HUDEP-2 (cell line): ENCODE data around the gene KRT81.
"Not testable (repeated sequence)": the region's sequence is repeated elsewhere in the genome, so short reads cannot be mapped to it uniquely, and the experiment has no call there.

Source experiments
- DNase-seq, 76 experiments: peaks; one replicate each; lab custom pipeline; 2025; ENCODE audit not compliant: unreplicated experiment in 76 of 76; lab: John Stamatoyannopoulos, UW

KRT81 gene

DNA sequence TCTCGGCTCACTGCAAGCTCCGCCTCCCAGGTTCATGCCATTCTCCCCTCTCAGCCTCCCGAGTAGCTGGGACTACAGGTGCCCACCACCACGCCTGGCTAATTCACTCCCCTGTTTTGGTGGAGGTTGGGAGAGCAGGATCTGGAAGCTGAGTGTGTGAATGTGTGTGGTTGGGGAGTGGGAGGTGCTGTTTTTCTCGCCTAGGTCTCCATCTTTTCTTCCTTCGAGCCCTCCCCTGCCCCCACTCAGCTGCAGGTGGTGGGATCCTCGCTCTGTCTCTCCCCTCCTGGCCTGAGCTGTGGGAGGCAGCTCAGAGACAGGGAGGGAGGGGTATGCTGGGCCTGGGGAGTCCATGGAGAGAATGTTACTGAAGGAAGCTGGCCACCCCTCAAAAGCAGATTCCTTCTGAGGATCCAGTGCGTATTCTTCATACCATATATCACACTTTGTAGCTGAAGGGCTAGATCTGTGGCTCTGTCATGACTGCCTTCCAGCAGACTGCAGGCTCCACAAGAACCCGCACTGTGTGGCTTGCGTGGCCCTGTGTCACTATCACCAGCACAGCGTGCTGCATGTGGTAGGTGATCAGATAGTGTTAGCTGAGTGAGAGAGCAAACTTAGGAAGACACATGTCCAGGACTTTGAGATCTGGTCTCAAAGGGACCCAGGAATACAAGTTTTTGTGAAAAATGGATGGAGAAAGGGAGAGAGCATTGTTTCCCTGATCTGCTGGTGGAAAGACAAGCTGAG is 27.1 kb upstream of the KRT81 start:
- DNase-seq: no peak

DNA sequence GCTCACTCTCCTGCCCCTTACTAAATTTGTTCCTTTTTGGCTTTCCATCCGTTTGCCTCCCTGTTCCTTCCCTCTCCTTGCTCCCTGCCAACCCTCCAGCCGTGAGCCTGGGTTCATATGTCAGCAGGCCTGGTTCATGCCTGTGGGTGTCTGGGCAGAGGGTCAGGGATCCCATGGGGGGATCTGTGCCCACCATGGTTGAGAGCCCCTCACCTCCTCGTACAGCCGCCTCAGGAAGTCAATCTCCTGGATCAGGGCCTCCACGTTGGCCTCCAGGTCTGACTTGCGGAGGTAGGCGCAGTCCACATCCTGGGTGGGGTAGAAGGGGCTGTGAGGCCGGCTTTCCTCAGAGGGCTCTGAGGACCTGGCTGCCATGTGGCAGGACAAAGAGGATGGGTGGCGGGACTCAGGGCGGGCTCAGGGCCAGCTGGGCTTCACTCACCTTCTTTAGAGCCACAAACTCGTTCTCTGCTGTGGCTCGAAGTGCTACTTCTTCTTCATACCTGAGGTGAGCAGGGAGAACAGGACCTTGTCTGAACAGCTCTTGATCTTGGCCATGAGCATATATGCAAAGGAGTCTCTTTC is 26.2 kb upstream of the KRT81 start:
- DNase-seq: no peak

DNA sequence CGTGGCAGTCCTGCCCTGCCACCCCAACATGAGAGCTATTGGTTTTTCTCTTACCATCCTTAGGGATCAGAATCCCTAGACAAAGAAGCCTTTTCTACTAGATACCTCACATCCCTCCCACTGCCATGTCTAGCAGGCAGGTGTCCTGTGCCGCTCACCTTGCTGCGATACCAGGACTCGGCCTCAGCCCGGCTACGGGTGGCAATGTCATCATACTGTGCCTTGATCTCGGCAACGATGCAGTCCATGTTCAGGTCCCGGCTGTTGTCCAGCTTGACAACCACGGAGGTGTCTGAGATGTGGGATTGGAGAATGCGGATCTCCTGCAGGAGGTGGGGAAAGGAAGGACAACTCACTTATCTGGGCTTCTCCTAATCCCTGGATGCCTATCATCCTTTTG is 25.4 kb upstream of the KRT81 start:
- no peak for DNase-seq

DNA sequence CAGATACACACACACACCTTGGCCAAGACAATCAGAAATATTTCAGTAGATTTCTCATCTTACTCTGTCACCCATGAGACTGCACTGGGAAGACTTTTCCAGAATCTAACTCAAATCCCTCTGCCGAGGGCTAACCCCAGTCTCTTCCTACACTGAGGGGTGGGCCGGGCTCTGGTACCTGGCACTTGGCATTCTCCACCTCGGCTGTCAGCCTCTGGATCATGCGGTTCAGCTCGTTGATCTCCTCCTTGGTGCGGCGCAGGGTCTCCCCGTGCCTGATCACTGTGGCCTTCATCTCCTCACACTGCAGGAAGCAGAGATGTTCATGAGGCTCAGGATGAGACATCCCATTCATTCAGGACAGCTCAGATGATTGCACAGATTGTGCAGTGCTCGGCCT is 25.0 kb upstream of the KRT81 start:
- no peak for DNase-seq

DNA sequence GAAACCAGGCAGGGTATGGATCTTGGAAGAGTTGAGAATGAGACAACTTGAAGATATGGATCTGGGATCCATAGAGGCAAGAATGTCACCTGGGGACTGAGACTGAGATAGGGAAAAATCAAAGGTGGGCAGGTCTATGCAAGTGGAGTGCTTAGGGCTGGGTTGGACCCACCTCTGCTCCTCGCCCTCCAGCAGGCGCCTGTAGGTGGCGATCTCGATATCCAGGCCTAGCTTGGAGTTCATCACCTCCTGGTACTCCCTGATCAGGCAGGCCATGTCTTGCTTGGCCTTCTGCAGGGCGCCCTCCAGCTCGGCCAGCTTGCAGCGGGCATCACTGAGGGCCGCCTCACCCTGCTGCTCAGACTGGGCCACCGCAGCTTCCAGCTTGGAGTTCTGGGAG is 24.4 kb upstream of the KRT81 start:
- DNase-seq: peak in 23 of 76 experiments; percentile 1 to 45 (median 9)

DNA sequence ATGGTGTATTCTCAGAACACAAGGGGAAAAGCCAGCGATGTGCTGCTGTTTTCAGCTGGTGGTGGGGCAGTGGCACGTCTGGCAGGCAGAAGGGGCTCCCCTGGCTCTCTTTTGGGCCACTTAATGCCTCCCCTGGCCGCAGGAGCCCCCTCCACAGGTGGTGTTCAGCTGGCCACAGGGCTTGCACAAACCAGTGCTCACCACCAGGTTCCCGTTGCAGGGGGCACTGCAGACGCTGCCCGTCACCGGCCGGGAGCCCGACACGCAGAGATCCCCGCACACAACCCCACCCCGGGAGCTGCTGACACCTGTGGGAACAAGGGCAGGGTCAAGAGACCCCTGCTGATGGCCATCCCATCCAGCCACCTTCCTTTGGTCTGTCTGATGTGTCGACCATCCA is 23.2 kb upstream of the KRT81 start:
- DNase-seq: no peak

DNA sequence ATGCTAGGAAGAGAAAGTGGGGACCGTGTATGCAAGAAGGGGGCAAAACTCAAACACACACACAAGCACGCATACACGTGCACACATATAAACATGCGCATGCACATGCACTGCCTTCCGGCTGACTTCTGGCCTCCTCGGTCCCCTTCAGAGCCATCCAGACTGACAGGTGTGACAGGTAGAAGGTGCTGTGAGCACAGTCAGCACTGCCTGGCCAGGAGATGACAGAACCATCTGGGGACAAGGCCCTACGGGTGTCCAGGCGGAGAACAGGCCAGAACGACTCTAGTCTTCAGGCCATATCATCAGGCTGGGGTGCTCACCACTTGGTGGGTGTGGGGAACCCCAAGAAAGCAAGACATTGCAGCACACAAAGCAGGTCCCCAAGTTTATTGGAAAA is 22.6 kb upstream of the KRT81 start:
- DNase-seq: no peak

DNA sequence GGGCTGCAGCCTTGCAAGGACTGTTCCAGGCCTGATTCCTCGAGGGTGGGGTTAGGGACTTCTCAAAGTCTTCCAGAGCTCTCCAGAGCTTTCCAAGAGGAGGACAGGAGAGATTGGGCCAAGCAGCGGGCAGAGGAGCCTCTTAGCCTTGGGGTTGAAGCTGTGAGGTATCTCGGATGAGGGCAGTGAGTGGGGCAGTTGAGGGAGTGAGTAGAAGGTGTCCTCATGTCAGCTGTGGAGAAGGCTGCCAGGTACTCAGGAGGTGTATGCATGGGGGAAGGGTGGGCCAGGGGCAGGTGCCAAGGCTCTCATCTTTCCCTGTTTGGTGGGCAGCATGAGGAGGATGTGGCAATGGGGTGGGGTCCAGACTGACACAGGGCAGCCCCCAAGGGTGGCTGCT is 22.1 kb upstream of the KRT81 start:
- DNase-seq: no peak

DNA sequence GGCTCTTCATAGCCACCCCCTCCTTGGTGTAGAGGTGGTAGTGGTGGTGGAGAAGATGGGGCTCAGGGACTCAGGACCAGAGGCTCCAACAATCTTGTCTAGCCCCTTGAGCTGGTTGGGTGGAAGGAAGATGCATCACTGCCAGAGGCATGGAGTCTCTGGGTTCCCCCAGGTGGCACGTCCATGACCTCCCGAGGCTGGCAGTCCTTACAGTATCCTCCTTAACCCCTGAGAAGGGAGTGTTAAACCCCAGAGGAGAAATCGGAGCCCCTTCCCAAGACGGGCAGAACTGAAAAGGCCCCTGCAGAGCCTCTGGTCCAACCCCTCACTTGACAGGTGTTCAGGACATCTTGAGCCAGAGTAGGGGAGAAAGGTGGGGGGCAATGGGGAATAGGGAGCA is 20.8 kb upstream of the KRT81 start:
- DNase-seq: no peak

DNA sequence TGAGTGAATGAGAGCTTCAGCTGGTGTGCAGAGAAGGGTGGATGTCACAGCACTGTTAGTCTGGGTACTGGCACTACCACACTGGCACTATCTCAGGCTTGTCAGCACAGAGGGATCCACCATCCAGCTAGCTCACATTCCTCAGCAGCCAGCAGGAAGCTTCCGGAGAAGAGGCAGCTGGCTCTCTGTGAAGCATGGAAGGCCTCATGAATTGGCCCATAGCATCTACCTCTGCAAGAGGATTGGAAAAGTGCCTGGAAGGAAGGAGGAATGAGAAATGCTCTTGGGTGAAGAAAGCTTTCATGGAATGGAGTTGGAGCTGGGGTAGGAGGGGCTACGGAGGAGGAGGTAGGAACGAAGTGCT is 19.9 kb upstream of the KRT81 start:
- DNase-seq: no peak

DNA sequence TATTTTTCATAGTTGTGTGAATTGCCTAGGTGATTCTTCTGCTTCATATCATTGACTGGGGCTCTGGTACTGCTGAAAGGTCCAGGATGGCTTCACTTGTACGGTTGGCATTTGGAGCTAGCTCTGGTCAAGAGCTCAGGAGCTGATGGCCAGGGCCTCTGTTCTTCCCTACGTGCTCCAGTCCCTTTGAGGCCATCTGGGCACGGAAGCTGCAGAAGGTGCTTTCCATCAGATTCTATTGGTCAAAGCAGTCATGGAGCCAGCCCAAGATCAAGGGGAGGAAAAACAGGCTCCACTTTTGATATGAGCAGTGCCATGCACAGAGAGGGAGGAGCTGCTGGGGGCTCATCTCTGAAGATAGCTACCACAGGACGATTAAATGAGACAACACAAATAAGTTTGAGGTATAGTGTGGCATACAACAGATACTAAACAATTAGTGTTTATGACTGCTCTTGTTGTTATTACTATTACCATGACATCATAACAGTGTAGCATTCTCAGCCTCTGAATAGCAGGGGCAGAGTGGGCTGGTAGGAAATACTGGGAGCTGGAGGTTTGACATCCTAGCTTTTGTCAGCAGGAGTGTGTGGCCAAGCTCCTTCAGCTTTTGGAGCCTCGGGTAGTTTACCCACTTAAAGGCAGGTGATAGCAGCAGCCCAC is 19.4 kb upstream of the KRT81 start:
- no peak for DNase-seq

DNA sequence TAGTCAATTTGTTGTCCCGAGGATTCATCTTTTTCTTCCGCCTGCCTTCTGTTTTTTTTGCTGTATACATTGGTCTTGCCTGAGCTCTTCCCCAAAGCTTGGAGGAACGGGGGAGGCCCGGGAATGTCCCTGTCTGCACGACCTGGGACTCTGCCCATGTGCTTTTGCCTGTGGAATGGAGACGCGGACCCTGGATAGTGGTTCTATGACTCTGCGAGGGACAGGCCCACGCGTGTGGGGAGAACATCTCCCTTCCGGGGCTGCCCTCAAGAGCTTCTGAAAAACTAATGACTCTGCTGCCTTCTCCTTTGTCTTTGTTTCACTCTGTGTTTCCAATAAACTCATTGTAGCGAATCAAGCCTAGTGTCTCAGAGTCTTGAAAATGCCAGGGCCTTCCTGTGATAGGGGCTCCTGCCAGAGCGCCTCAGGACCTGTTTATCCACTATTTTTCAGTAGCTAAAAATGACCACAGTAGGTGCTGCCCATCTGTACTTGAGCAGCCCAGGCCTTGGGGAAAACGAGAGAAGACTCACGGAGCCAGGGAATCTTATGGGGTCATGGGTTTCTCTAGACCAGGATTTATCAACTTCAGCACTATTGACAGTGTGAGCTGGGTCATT is 17.6 kb upstream of the KRT81 start:
- DNase-seq: no peak

DNA sequence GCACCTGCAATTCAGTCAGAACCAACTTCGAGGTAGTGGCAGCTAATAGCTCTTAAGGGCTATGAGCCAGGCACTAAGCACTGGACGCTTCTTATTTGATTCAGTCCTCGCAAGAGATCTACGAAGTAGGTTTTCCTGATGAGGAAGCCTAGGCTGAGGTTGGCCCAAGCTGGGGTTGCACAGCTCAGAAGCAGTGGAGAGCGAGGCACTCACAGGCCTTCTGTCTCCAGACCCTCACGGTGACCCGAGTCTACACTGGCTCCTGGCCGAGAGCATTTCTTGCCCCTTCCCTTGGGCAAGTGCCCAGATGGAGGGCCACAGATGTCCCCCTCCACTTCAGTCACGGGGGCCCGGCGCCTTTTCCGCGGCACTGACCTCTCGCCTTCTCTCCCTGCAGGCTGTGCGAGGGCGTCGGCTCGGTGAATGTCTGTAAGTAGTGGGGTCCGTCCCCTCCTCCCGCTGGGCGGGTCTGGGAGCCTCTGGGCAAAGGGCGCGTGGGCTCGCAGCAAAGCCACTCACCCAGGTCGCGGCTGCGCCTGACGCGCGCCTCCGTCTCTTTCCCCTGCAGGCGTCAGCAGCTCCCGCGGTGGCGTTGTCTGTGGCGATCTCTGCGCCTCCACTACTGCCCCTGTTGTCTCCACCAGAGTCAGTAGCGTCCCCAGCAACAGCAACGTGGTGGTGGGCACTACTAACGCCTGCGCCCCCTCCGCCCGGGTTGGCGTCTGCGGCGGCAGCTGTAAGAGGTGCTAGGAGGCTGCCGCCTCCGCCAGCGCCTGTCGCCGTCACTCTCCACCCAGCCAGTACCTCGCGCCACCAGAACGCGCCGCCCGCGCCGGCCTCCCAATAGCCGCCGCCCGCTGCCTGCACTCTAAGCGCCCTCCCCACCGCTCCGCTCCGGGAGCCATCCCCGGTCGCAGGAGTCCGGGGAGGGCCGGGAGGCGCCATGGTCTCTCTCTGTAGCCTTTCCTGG is 16.8 kb upstream of the KRT81 start:
- DNase-seq: peak in 9 of 76 experiments; percentile 1 to 13 (median 6)

DNA sequence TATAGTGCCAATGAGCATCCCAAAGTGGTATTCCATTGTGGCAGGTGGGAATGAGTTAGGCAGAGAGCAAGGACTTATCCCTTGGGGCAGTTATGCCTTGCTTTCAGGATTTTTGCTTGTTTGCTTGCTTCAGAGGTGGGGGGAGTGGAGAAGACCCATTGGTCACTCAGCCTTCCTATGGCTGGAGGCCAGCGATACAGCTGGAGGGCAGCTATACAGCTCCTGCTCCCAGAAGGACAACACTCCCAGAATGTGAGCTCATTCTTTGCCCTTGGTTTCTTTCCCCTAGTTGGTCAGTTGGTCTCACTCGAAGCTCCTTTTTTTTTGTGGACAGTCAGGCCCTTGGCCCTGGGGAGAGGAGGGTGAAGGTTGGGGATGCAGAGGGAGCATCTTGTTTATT is 15.4 kb upstream of the KRT81 start:
- no peak for DNase-seq

DNA sequence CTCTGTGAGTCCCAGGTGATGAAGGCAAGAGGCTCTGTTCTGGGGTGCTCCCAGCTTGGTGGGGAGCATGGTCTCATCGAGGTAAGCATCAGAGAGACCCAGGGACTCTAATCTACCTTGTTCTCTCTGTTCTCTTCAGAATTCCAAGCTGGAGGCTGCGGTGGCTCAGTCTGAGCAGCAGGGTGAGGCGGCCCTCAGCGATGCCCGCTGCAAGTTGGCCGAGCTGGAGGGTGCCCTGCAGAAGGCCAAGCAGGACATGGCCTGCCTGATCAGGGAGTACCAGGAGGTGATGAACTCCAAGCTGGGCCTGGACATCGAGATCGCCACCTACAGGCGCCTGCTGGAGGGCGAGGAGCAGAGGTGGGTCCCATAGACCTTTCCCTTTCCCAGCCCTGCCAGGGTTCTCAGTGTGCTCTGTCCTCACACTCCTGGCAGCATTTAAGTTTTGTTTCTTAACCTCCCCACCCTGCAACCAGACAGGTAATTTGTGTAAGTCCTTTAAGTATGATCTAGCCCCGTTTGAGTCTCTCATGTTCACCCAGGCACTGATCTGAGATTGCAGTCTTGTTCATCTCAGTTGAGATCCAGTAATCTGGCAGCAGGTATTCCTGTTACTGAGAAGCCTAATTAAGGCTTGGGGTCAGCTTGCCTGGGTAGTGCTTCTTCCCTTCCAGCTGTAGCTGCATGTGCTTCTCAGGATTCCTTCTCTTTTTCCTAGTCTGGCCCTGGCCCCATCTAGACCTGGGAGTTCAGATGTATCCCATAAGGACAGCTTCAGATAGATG is 14.8 kb upstream of the KRT81 start:
- DNase-seq: peak in 1 of 76 experiments; percentile 4

DNA sequence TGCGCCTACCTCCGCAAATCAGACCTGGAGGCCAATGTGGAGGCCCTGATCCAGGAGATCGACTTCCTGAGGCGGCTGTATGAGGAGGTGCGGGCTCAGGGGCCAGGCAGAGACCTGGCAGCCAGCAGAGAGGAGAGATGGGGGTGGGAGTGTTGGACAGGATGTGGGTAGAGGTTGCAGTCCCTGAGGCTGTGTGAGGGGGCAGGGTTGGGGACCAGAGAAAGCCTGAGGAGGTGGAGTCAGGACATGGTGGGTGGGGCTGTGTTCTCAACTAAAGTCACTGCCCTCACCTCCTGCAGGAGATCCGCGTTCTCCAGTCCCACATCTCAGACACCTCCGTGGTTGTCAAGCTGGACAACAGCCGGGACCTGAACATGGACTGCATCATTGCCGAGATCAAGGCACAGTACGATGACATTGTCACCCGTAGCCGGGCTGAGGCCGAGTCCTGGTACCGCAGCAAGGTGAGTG is 13.6 kb upstream of the KRT81 start:
- DNase-seq: not testable (repeated sequence)

DNA sequence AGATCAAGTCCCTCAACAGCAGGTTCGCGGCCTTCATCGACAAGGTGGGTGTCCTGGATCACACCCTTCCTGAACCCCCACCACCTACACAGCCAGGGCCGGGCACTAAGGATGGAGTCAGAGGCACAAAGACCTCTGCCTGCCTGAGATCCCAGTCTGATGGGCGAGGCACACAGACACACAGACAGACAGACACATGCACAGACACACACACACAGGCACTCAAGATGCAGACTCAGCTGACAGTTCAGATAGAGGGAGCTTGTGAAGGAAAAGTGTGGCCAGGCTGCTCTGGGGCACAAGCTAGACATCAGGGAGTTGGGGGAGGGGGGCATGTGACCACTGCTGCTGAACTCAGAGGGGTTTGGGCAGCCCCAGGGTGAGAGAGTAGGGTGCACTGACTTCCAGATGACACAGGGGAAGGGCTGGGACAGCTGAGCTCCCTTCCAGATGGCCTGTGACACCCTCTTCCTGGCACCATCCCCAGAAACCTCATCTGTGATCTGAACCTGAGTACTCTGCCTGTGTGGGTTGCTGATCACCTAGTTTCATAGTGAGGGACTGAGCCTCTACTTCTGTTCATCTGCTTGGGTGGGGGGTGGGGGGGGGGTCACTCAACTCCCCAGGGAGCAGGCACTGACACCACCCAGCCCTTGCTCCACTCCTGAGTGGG is 11.0 kb upstream of the KRT81 start:
- DNase-seq: not testable (repeated sequence)

DNA sequence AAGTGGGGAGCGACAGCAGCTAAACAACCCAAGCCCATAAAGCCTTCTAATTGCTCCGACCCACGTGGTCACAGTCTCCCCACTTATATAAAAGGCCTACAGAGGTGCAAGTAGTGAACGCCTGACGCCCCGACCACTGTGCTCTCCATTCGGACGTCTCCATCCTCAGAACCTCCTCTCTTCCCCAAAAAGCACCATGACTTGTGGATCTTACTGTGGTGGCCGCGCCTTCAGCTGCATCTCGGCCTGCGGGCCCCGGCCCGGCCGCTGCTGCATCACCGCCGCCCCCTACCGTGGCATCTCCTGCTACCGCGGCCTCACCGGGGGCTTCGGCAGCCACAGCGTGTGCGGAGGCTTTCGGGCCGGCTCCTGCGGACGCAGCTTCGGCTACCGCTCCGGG is 10.4 kb upstream of the KRT81 start:
- not testable (repeated sequence) for DNase-seq
